ENCODE data around the gene SREBF1.

The SREBF1 gene

GRCh38 chr17:17785407-17785806 is 51.4 kb downstream of the SREBF1 start:
- DNase-seq (ENCODE audit: extremely low spot score) = no peak
- TF ChIP-seq SUZ12 (IDR thresholded peaks at IDR 0.05) = no peak
- no peak for TF ChIP-seq BHLHE40 (IDR thresholded peaks at IDR 0.05; ENCODE audit: borderline replicate concordance)
- no peak for TF ChIP-seq FOXM1 (IDR thresholded peaks at IDR 0.05; ENCODE audit: borderline replicate concordance)
- no peak for TF ChIP-seq NFRKB (IDR thresholded peaks at IDR 0.05)
- TF ChIP-seq TARDBP (IDR thresholded peaks at IDR 0.05) = no peak
- no peak for TF ChIP-seq L3MBTL2 (conservative IDR thresholded peaks at IDR 0.05)
- TF ChIP-seq FOXK2 (IDR thresholded peaks at IDR 0.05) = no peak
- TF ChIP-seq ELF4 (IDR thresholded peaks at IDR 0.05) = no peak
- TF ChIP-seq LEF1 (IDR thresholded peaks at IDR 0.05; ENCODE audit: borderline replicate concordance) = no peak
- TF ChIP-seq HDGF (IDR thresholded peaks at IDR 0.05; ENCODE audit: borderline replicate concordance) = no peak
- TF ChIP-seq ARNT (IDR thresholded peaks at IDR 0.05) = no peak
- ChIA-PET CTCF (interaction anchor here (0.8 to 1.3 kb wide), 3 partner anchors 9 to 134 kb away, joined by 3 to 4 read pairs (median 3); no protein-coding TSS in a partner anchor), POLR2A (interaction anchor here (2.6 kb wide), 1 partner anchor 51 kb away, joined by 10 read pairs; the partner anchor contains the start of gene SREBF1)

- ChIA-PET POLR2A (interaction anchor here (0.9 to 2.6 kb wide), 2 partner anchors 52 to 134 kb away, joined by 3 to 10 read pairs; partner anchors contain the start of gene SREBF1), CTCF (interaction anchor here (0.8 to 1.3 kb wide), 3 partner anchors 9 to 134 kb away, joined by 3 to 4 read pairs (median 3); no protein-coding TSS in a partner anchor)
- TF ChIP-seq ZNF384 (IDR thresholded peaks at IDR 0.05) (no peak), ARNT (IDR thresholded peaks at IDR 0.05) (no peak), LEF1 (IDR thresholded peaks at IDR 0.05; ENCODE audit: borderline replicate concordance) (no peak), PKNOX1 (IDR thresholded peaks at IDR 0.05) (no peak), NFRKB (IDR thresholded peaks at IDR 0.05) (no peak), HDGF (IDR thresholded peaks at IDR 0.05; ENCODE audit: borderline replicate concordance) (no peak), FOXA1 (IDR thresholded peaks at IDR 0.05) (no peak), TARDBP (IDR thresholded peaks at IDR 0.05) (no peak), L3MBTL2 (conservative IDR thresholded peaks at IDR 0.05) (no peak), SUZ12 (IDR thresholded peaks at IDR 0.05) (no peak), FOXK2 (IDR thresholded peaks at IDR 0.05) (no peak), BHLHE40 (IDR thresholded peaks at IDR 0.05; ENCODE audit: borderline replicate concordance) (no peak), FOXM1 (IDR thresholded peaks at IDR 0.05; ENCODE audit: borderline replicate concordance) (no peak), CTBP1 (IDR thresholded peaks at IDR 0.05; ENCODE audit: borderline replicate concordance) (no peak), SP1 (IDR thresholded peaks at IDR 0.05) (no peak), ELF4 (IDR thresholded peaks at IDR 0.05) (no peak)
- peak; percentile 48 for DNase-seq (ENCODE audit: extremely low spot score)
Observed at GRCh38 chr17:17784657-17785267, 52.0 kb downstream of the SREBF1 start.

GRCh38 chr17:17783825-17784656 is 52.7 kb downstream of the SREBF1 start:
- ChIA-PET CTCF (interaction anchor here (1.3 kb wide), 1 partner anchor 135 kb away, joined by 3 read pairs; no protein-coding TSS in a partner anchor), POLR2A (interaction anchor here (0.7 to 0.9 kb wide), 3 partner anchors 13 to 135 kb away, joined by 3 read pairs; no protein-coding TSS in a partner anchor)

GRCh38 chr17:17783116-17783824 is 53.5 kb downstream of the SREBF1 start:
- ChIA-PET POLR2A (interaction anchor here (0.7 to 0.9 kb wide), 2 partner anchors 14 to 44 kb away, joined by 3 read pairs; no protein-coding TSS in a partner anchor), CTCF (interaction anchor here (0.6 kb wide), 1 partner anchor 200 kb away, joined by 3 read pairs; no protein-coding TSS in a partner anchor)
- DNase-seq (ENCODE audit: extremely low spot score) = peak; percentile 43
- TF ChIP-seq LEF1 (IDR thresholded peaks at IDR 0.05; ENCODE audit: borderline replicate concordance) (no peak), SUZ12 (IDR thresholded peaks at IDR 0.05) (no peak), TARDBP (IDR thresholded peaks at IDR 0.05) (no peak), CTBP1 (IDR thresholded peaks at IDR 0.05; ENCODE audit: borderline replicate concordance) (no peak), ELF4 (IDR thresholded peaks at IDR 0.05) (no peak), NFRKB (IDR thresholded peaks at IDR 0.05) (no peak), FOXM1 (IDR thresholded peaks at IDR 0.05; ENCODE audit: borderline replicate concordance) (0 out of 2 replicates have a peak, but pooled peaks have one; percentile 18), ARNT (IDR thresholded peaks at IDR 0.05) (no peak)

More at GRCh38 chr17:17783825-17784656, 52.7 kb downstream of the SREBF1 start:
- TF ChIP-seq PKNOX1 (IDR thresholded peaks at IDR 0.05) (peak; percentile 74; the same call in 1 of the 2 replicates), LEF1 (IDR thresholded peaks at IDR 0.05; ENCODE audit: borderline replicate concordance) (no peak)
- DNase-seq (ENCODE audit: extremely low spot score) = no peak

GRCh38 chr17:17782523-17783115 is 54.2 kb downstream of the SREBF1 start:
- CTCF ChIA-PET = interaction anchor here (0.6 kb wide), 1 partner anchor 201 kb away, joined by 3 read pairs; no protein-coding TSS in a partner anchor
- TF ChIP-seq SUZ12 (IDR thresholded peaks at IDR 0.05) (no peak), PKNOX1 (IDR thresholded peaks at IDR 0.05) (no peak), LEF1 (IDR thresholded peaks at IDR 0.05; ENCODE audit: borderline replicate concordance) (no peak), FOXK2 (IDR thresholded peaks at IDR 0.05) (no peak), ARNT (IDR thresholded peaks at IDR 0.05) (no peak), L3MBTL2 (conservative IDR thresholded peaks at IDR 0.05) (no peak), FOXM1 (IDR thresholded peaks at IDR 0.05; ENCODE audit: borderline replicate concordance) (no peak; the same call in 1 of the 2 replicates), TARDBP (IDR thresholded peaks at IDR 0.05) (no peak), ZNF384 (IDR thresholded peaks at IDR 0.05) (no peak), SP1 (IDR thresholded peaks at IDR 0.05) (no peak), FOXA1 (IDR thresholded peaks at IDR 0.05) (no peak), BHLHE40 (IDR thresholded peaks at IDR 0.05; ENCODE audit: borderline replicate concordance) (no peak), NFRKB (IDR thresholded peaks at IDR 0.05) (no peak), ELF4 (IDR thresholded peaks at IDR 0.05) (no peak), HDGF (IDR thresholded peaks at IDR 0.05; ENCODE audit: borderline replicate concordance) (no peak), CTBP1 (IDR thresholded peaks at IDR 0.05; ENCODE audit: borderline replicate concordance) (no peak)
- peak; percentile 25 for DNase-seq (ENCODE audit: extremely low spot score)
- POLR2A ChIA-PET = interaction anchor here (0.5 kb wide), 1 partner anchor 59 kb away, joined by 3 read pairs; no protein-coding TSS in a partner anchor
